Measurements from ENCODE around the gene RAD51AP1.

DNA sequence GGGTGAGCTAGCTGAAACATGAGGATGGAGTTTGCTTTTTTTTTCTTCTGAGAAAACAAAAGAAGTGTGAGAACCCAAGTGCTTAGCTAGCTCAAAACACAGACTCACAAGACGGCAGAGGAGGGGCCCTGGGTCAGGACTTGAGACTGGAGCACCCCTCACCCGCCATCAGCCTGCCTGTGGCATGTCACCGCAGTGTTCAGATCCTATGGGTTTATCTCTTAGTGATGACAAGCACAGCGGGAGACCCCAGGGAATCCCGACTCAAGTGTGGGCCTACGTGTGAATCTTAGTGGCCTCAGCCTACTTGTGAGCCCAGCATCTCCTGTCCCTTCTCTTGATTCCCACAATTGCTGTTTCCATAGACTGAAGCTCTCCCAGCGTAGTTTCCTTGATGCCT is 46.2 kb downstream of the RAD51AP1 start:
- no peak for TF ChIP-seq ZNF121 (CRISPR knock-in tag; IDR thresholded peaks at IDR 0.05)
- TF ChIP-seq, protein P1, sequence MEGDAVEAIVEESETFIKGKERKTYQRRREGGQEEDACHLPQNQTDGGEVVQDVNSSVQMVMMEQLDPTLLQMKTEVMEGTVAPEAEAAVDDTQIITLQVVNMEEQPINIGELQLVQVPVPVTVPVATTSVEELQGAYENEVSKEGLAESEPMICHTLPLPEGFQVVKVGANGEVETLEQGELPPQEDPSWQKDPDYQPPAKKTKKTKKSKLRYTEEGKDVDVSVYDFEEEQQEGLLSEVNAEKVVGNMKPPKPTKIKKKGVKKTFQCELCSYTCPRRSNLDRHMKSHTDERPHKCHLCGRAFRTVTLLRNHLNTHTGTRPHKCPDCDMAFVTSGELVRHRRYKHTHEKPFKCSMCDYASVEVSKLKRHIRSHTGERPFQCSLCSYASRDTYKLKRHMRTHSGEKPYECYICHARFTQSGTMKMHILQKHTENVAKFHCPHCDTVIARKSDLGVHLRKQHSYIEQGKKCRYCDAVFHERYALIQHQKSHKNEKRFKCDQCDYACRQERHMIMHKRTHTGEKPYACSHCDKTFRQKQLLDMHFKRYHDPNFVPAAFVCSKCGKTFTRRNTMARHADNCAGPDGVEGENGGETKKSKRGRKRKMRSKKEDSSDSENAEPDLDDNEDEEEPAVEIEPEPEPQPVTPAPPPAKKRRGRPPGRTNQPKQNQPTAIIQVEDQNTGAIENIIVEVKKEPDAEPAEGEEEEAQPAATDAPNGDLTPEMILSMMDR (IDR thresholded peaks at IDR 0.05), result no peak
- TF ChIP-seq SP1 (CRISPR knock-in tag; conservative IDR thresholded peaks at IDR 0.05), result no peak
- no peak for TF ChIP-seq FOXJ3 (CRISPR knock-in tag; IDR thresholded peaks at IDR 0.05; ENCODE audit: borderline replicate concordance)
- no peak for TF ChIP-seq NFE2L1 (CRISPR knock-in tag; IDR thresholded peaks at IDR 0.05)
